HG03060 (cell line): Measurements from ENCODE around the gene AKNA.
A peak's percentile ranks its signal among the peaks of the same experiment; 100 is the strongest.

Experiments
- ATAC-seq: cut with Tn5 transposase; IDR thresholded peaks from one replicate; pipeline ENCODE4 v1.9.1; 2021; ENCODE audit warnings: low read depth, moderate number of reproducible peaks; ENCODE audit not compliant: unreplicated experiment

AKNA gene

GRCh38 chr9:114363424-114363823 is 24.4 kb downstream of the AKNA start:
- no peak for ATAC-seq

GRCh38 chr9:114362394-114362793 is 25.4 kb downstream of the AKNA start:
- ATAC-seq: no peak

GRCh38 chr9:114361542-114361941 is 26.2 kb downstream of the AKNA start:
- ATAC-seq: no peak

GRCh38 chr9:114359801-114360200 is 28.0 kb downstream of the AKNA start:
- ATAC-seq: no peak

GRCh38 chr9:114357911-114358328 is 29.9 kb downstream of the AKNA start:
- no peak for ATAC-seq

GRCh38 chr9:114357360-114357759 is 30.4 kb downstream of the AKNA start:
- no peak for ATAC-seq

GRCh38 chr9:114356792-114357191 is 31.0 kb downstream of the AKNA start:
- no peak for ATAC-seq

GRCh38 chr9:114355821-114356220 is 32.0 kb downstream of the AKNA start:
- no peak for ATAC-seq

GRCh38 chr9:114351932-114352331 is 35.9 kb downstream of the AKNA start:
- ATAC-seq: no peak

- ATAC-seq: no peak
Observed at GRCh38 chr9:114350636-114351401, 37.0 kb downstream of the AKNA start.

- no peak for ATAC-seq
Observed at GRCh38 chr9:114349713-114350480, 37.9 kb downstream of the AKNA start.

- peak; percentile 95 for ATAC-seq
Observed at GRCh38 chr9:114348906-114349482, 38.8 kb downstream of the AKNA start.

GRCh38 chr9:114348261-114348905 is 39.4 kb downstream of the AKNA start:
- ATAC-seq: no peak

GRCh38 chr9:114347675-114348074 is 40.1 kb downstream of the AKNA start:
- ATAC-seq: no peak

GRCh38 chr9:114346146-114346545 is 41.6 kb downstream of the AKNA start:
- ATAC-seq: no peak

- no peak for ATAC-seq
Observed at GRCh38 chr9:114345493-114346065, 42.2 kb downstream of the AKNA start.

GRCh38 chr9:114344692-114345091 is 43.1 kb downstream of the AKNA start:
- no peak for ATAC-seq

GRCh38 chr9:114344188-114344566 is 43.6 kb downstream of the AKNA start:
- no peak for ATAC-seq

- no peak for ATAC-seq
Observed at GRCh38 chr9:114343471-114344187, 44.2 kb downstream of the AKNA start.
